Measurements from ENCODE around the gene TSPAN8.

Gene TSPAN8

DNA sequence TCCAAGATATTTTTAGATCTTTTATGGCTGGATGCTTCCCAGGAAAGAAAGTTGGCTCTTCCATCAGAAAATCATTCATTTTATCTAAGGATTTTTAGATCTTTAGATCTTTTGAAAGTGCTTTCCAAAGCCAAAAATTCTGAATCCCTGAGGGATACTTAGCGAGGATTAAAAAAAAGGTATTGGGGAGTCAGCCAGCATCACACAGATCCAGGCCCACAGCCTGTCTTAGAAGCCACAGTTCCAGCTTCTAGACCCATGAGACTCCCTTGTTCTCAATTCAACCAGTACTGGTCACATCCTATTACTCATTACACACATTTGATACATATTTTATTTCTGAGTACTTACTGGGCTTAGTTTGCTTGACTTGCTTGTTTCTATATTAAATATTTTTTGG is 49.9 kb downstream of the TSPAN8 start:
- H3K36me3 ChIP-seq (ENCODE audit: control insufficient read depth, insufficient read depth, low read length): no peaks in the 10 kb centered on the region
- TF ChIP-seq, protein P1, sequence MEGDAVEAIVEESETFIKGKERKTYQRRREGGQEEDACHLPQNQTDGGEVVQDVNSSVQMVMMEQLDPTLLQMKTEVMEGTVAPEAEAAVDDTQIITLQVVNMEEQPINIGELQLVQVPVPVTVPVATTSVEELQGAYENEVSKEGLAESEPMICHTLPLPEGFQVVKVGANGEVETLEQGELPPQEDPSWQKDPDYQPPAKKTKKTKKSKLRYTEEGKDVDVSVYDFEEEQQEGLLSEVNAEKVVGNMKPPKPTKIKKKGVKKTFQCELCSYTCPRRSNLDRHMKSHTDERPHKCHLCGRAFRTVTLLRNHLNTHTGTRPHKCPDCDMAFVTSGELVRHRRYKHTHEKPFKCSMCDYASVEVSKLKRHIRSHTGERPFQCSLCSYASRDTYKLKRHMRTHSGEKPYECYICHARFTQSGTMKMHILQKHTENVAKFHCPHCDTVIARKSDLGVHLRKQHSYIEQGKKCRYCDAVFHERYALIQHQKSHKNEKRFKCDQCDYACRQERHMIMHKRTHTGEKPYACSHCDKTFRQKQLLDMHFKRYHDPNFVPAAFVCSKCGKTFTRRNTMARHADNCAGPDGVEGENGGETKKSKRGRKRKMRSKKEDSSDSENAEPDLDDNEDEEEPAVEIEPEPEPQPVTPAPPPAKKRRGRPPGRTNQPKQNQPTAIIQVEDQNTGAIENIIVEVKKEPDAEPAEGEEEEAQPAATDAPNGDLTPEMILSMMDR (IDR thresholded peaks at IDR 0.05; ENCODE audit: insufficient read depth, low read length, poor library complexity, severe bottlenecking): no peak
- no peaks in the 10 kb centered on the region for H3K27me3 ChIP-seq (replicated peaks; ENCODE audit: control insufficient read depth, insufficient read depth, low read length)
- H3K4me3 ChIP-seq (replicated peaks; ENCODE audit: low read depth, low read length): no peak overlapping the region
- no peak for DNase-seq (ENCODE audit: extremely low read depth, insufficient read length)

DNA sequence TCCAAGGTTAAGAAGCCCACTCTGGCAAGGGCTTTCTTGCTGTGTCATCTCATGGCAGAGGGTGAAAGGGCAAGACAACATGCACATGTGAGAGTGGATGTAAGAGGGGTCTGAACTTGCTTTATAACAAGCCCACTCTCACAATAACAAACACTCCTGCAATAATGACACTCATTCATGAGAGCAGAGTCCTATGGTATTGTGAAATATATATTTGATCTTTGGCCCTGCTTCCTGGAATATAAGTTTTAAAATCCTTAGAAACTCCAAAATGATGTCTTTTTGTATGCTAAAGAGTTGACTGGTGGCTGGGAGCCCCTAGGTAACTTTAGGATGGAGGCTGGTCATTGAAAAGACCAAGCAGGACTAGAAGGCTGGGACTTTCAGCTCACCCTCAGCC is 51.8 kb downstream of the TSPAN8 start:
- TF ChIP-seq, protein P1 (IDR thresholded peaks at IDR 0.05; ENCODE audit: insufficient read depth, low read length, poor library complexity, severe bottlenecking): no peak
- no peaks in the 10 kb centered on the region for H3K36me3 ChIP-seq (ENCODE audit: control insufficient read depth, insufficient read depth, low read length)
- H3K27me3 ChIP-seq (replicated peaks; ENCODE audit: control insufficient read depth, insufficient read depth, low read length): no peaks in the 10 kb centered on the region
- DNase-seq (ENCODE audit: extremely low read depth, insufficient read length): no peak
- no peak overlapping the region for H3K4me3 ChIP-seq (replicated peaks; ENCODE audit: low read depth, low read length)

DNA sequence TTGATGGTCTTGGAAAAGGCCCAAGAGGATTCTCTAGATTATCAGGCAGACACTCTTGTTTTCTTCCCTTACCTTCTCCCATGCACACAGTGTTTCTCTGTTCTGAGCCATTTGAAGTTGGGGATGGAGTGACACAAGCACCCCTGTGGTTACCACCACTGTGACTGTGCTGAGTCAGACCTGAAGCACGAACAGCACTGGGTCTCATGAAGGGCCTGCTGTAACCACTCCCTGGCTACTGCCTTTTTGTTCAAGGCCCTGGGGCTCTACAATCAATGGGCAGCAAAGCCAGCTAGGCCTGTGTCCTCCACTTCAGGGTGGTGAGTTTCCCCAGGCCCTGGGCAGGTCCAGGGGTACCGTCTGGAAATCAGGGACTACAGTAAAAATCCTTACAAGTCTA is 65.5 kb downstream of the TSPAN8 start:
- no peak overlapping the region for H3K4me3 ChIP-seq (replicated peaks; ENCODE audit: low read depth, low read length)
- no peak for DNase-seq (ENCODE audit: extremely low read depth, insufficient read length)
- TF ChIP-seq, protein P1 (IDR thresholded peaks at IDR 0.05; ENCODE audit: insufficient read depth, low read length, poor library complexity, severe bottlenecking): no peak
- no peaks in the 10 kb centered on the region for H3K27me3 ChIP-seq (replicated peaks; ENCODE audit: control insufficient read depth, insufficient read depth, low read length)
- no peaks in the 10 kb centered on the region for H3K36me3 ChIP-seq (ENCODE audit: control insufficient read depth, insufficient read depth, low read length)

DNA sequence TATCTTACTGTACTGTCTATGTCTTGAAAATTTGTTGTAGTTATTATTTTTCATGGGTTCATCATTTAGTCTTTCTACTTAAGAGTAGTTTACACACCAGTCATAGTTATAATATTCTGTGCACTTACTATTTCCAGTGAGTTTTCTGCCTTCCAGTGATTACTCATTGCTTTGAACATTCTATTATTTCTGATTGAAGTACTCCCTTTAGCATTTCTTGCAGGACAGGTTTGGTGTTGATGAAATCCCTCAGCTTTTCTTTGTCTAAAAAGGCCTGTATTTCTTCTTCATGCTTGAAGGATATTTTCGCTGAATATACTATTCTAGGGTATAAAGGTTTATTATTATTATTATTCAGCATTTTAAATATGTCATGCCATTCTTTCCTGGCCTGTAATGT is 66.8 kb downstream of the TSPAN8 start:
- DNase-seq (ENCODE audit: extremely low read depth, insufficient read length): no peak
- TF ChIP-seq, protein P1 (IDR thresholded peaks at IDR 0.05; ENCODE audit: insufficient read depth, low read length, poor library complexity, severe bottlenecking): no peak

DNA sequence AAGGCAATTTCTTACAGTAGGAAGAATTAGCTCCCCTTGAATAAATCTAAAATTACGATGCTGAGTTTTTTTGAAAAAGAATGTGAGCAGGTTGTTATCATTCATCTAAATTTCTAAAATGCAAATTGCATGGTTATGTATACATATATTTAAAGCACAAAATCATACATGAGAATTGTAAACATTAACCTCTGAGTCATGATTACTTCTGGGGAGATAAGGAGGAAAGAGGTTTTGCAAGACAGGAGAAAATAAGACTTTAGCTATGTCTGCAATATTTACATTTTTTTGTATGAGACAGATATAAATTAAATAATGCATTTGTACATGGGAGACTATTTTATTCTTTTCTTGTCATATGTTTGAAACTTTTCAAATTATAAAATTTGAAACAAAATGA is 72.2 kb downstream of the TSPAN8 start:
- H3K36me3 ChIP-seq (ENCODE audit: control insufficient read depth, insufficient read depth, low read length): no peaks in the 10 kb centered on the region
- DNase-seq (ENCODE audit: extremely low read depth, insufficient read length): no peak
- H3K27me3 ChIP-seq (replicated peaks; ENCODE audit: control insufficient read depth, insufficient read depth, low read length): no peaks in the 10 kb centered on the region
- TF ChIP-seq, protein P1 (IDR thresholded peaks at IDR 0.05; ENCODE audit: insufficient read depth, low read length, poor library complexity, severe bottlenecking): no peak
- H3K4me3 ChIP-seq (replicated peaks; ENCODE audit: low read depth, low read length): no peak overlapping the region

More for the DNA sequence above, 66.8 kb downstream of the TSPAN8 start:
- H3K36me3 ChIP-seq (ENCODE audit: control insufficient read depth, insufficient read depth, low read length): no peaks in the 10 kb centered on the region
- no peak overlapping the region for H3K4me3 ChIP-seq (replicated peaks; ENCODE audit: low read depth, low read length)
- H3K27me3 ChIP-seq (replicated peaks; ENCODE audit: control insufficient read depth, insufficient read depth, low read length): no peaks in the 10 kb centered on the region

DNA sequence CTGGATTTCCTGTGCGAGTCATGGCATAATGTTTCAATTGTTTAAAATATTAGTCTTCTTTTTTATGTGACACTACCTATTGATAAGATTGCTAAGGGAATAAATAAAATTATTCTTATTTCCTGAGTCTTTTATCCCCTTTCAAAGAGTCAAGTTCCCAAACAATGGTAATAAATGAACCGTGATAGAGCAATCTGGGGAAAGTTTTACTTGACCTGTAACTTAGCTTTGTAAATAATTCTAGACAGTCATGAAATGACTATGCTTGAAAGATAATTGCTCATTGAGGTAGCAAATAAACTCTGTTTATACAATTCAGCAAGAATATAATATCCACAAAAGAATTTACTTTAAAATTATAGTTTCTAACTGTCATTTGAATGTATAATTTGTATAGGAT is 82.1 kb downstream of the TSPAN8 start:
- Histone ChIP-seq H3K27me3 (replicated peaks; ENCODE audit: control insufficient read depth, insufficient read depth, low read length) (no peaks in the 10 kb centered on the region), H3K36me3 (ENCODE audit: control insufficient read depth, insufficient read depth, low read length) (no peaks in the 10 kb centered on the region), H3K4me3 (replicated peaks; ENCODE audit: low read depth, low read length) (no peak overlapping the region)
- TF ChIP-seq, protein P1 (IDR thresholded peaks at IDR 0.05; ENCODE audit: insufficient read depth, low read length, poor library complexity, severe bottlenecking): no peak
- no peak for DNase-seq (ENCODE audit: extremely low read depth, insufficient read length)

All from GM06990 (cell line).